Amniotic epithelial cell (primary cell): ENCODE results near the gene INTS6.
A peak's percentile ranks its signal among the peaks of the same experiment; 100 is the strongest.

Experiments
- DNase-seq: peaks from one replicate; pipeline ENCODE4 v3.0.0-alpha.2; 2010; ENCODE audit warnings: low read depth

Gene INTS6

GRCh38 chr13:51452361-51453206, at the start of gene INTS6:
INTS6 (minus strand) TSS chr13:51453036; CDS start chr13:51452525, 511 bp downstream.
- DNase-seq: peak; percentile 99

- no peak for DNase-seq
Observed at GRCh38 chr13:51502153-51502651, 49.4 kb upstream of the INTS6 start.

- peak; percentile 52 for DNase-seq
Observed at GRCh38 chr13:51501592-51502152, 48.8 kb upstream of the INTS6 start.

GRCh38 chr13:51501096-51501495, 48.3 kb upstream of the INTS6 start:
- DNase-seq: peak; percentile 25

GRCh38 chr13:51500687-51501086, 47.9 kb upstream of the INTS6 start:
- DNase-seq: no peak

GRCh38 chr13:51499841-51500240, 47.0 kb upstream of the INTS6 start:
- no peak for DNase-seq

- DNase-seq: no peak
Observed at GRCh38 chr13:51495316-51495715, 42.5 kb upstream of the INTS6 start.

GRCh38 chr13:51494156-51494555, 41.3 kb upstream of the INTS6 start:
- peak; percentile 65 for DNase-seq

- DNase-seq: peak; percentile 57
Observed at GRCh38 chr13:51488212-51488611, 35.4 kb upstream of the INTS6 start.

- DNase-seq: no peak
Observed at GRCh38 chr13:51481656-51482055, 28.8 kb upstream of the INTS6 start.

- peak; percentile 35 for DNase-seq
Observed at GRCh38 chr13:51479199-51479523, 26.3 kb upstream of the INTS6 start.

- no peak for DNase-seq
Observed at GRCh38 chr13:51478418-51479198, 25.8 kb upstream of the INTS6 start.

GRCh38 chr13:51477653-51478324, 25.0 kb upstream of the INTS6 start:
- DNase-seq: no peak

- no peak for DNase-seq
Observed at GRCh38 chr13:51477149-51477548, 24.3 kb upstream of the INTS6 start.

- DNase-seq: no peak
Observed at GRCh38 chr13:51475727-51476501, 23.1 kb upstream of the INTS6 start.

GRCh38 chr13:51469790-51470189, 17.0 kb upstream of the INTS6 start:
- no peak for DNase-seq

GRCh38 chr13:51467730-51468129, 14.9 kb upstream of the INTS6 start:
- DNase-seq: no peak

- no peak for DNase-seq
Observed at GRCh38 chr13:51465124-51465523, 12.3 kb upstream of the INTS6 start.

- no peak for DNase-seq
Observed at GRCh38 chr13:51457086-51457815, 4.4 kb upstream of the INTS6 start.

GRCh38 chr13:51456510-51456909, 3.7 kb upstream of the INTS6 start:
- no peak for DNase-seq

GRCh38 chr13:51455532-51455931, 2.7 kb upstream of the INTS6 start:
- no peak for DNase-seq
